Stimulated activated effector memory CD8-positive, alpha-beta T cell treated with anti-CD3 and anti-CD28 coated beads, Interleukin-12 subunit alpha, Interleukin-12 subunit beta, amount 100 ng/mL, for 72 hours (primary cell): ENCODE data around the gene GCDH.
A peak's percentile ranks its signal among the peaks of the same experiment; 100 is the strongest.

Experiments
- ATAC-seq: fragments of 150-1000 bp; cut with Tn5 transposase; 2 replicates; pipeline ENCODE4 v1.10.0; 2021
- DNase-seq, 2 donors: peaks; one replicate each; pipeline ENCODE4 v3.0.0; 2021 to 2022; ENCODE audit warnings: low spot score in 2 of 2
- H3K27ac Mint-ChIP-seq: one replicate; pipeline ENCODE4 v1.8.0; 2022; ENCODE audit warnings: mild to moderate bottlenecking, mixed read lengths
- H3K36me3 Mint-ChIP-seq: one replicate; pipeline ENCODE4 v1.8.0; 2022; ENCODE audit warnings: mild to moderate bottlenecking, mixed read lengths
- H3K4me1 Mint-ChIP-seq: one replicate; pipeline ENCODE4 v1.8.0; 2022; ENCODE audit warnings: mixed read lengths
- H3K4me3 Mint-ChIP-seq: one replicate; pipeline ENCODE4 v1.8.0; 2022; ENCODE audit warnings: mild to moderate bottlenecking, mixed read lengths
- H3K9me3 Mint-ChIP-seq: one replicate; pipeline ENCODE4 v1.8.0; 2022; ENCODE audit warnings: mixed read lengths

The GCDH gene

GRCh38 chr19:12938779-12939601 is 48.0 kb downstream of the GCDH start:
- peak overlapping the region; percentile 98 for H3K27ac Mint-ChIP-seq
- peaks cover 57% of the 10 kb centered on the region for H3K4me1 Mint-ChIP-seq
- DNase-seq: peak in 1 of 2 donors; percentile 69
- ATAC-seq: peak; percentile 3
- no peaks in the 10 kb centered on the region for H3K9me3 Mint-ChIP-seq
- peaks cover 61% of the 10 kb centered on the region for H3K36me3 Mint-ChIP-seq
- peak overlapping the region; percentile 96 for H3K4me3 Mint-ChIP-seq

GRCh38 chr19:12939975-12940423 is 49.0 kb downstream of the GCDH start:
- H3K4me3 Mint-ChIP-seq: peak overlapping the region; percentile 96
- H3K27ac Mint-ChIP-seq: peak overlapping the region; percentile 98
- no peak for ATAC-seq
- H3K36me3 Mint-ChIP-seq: peaks cover 71% of the 10 kb centered on the region
- H3K9me3 Mint-ChIP-seq: no peaks in the 10 kb centered on the region
- DNase-seq: no peak
- peaks cover 64% of the 10 kb centered on the region for H3K4me1 Mint-ChIP-seq

DNA sequence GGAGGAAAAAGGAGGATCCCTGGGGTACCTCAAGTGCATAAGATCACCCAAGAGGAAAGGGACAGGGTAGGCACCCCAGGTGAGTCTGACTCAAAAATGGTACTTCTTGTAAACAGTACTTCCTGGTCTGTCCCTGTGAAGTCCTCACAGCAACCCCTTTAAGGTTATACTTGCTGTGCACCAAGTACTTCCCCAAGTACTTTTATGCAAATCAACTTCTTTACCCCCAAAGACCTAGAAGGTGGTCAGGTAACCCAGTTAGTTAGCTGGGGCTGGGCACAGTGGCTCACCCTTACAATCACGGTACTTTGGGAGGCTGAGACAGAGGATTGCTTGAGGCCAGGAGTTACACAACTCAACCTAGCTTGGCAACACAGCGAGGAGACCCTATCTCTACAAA is 49.9 kb downstream of the GCDH start:
- Mint-ChIP-seq H3K4me3 (peak overlapping the region; percentile 96), H3K36me3 (peaks cover 80% of the 10 kb centered on the region), H3K9me3 (no peaks in the 10 kb centered on the region), H3K27ac (peak overlapping the region; percentile 98), H3K4me1 (peaks cover 72% of the 10 kb centered on the region)
- no peak for DNase-seq
- no peak for ATAC-seq

DNA sequence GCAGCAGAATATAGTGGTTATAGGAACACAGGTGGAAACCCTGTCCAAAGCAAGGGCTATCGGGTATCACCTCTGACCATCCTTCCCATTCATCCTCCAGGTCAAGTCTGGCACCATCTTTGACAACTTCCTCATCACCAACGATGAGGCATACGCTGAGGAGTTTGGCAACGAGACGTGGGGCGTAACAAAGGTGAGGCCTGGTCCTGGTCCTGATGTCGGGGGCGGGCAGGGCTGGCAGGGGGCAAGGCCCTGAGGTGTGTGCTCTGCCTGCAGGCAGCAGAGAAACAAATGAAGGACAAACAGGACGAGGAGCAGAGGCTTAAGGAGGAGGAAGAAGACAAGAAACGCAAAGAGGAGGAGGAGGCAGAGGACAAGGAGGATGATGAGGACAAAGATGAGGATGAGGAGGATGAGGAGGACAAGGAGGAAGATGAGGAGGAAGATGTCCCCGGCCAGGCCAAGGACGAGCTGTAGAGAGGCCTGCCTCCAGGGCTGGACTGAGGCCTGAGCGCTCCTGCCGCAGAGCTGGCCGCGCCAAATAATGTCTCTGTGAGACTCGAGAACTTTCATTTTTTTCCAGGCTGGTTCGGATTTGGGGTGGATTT is 52.6 kb downstream of the GCDH start:
- Mint-ChIP-seq H3K4me3 (peak overlapping the region; percentile 83), H3K9me3 (no peaks in the 10 kb centered on the region), H3K36me3 (peaks cover 100% of the 10 kb centered on the region), H3K4me1 (peaks cover 72% of the 10 kb centered on the region), H3K27ac (peak overlapping the region; percentile 98)
- ATAC-seq (no peak), DNase-seq (no peak)

- DNase-seq (no peak), ATAC-seq (no peak)
- H3K27ac Mint-ChIP-seq: peak overlapping the region; percentile 98
- H3K9me3 Mint-ChIP-seq: no peaks in the 10 kb centered on the region
- H3K4me1 Mint-ChIP-seq: peaks cover 73% of the 10 kb centered on the region
- peak overlapping the region; percentile 83 for H3K4me3 Mint-ChIP-seq
- H3K36me3 Mint-ChIP-seq: peaks cover 100% of the 10 kb centered on the region
Observed at GRCh38 chr19:12944104-12944674, 53.2 kb downstream of the GCDH start.

DNA sequence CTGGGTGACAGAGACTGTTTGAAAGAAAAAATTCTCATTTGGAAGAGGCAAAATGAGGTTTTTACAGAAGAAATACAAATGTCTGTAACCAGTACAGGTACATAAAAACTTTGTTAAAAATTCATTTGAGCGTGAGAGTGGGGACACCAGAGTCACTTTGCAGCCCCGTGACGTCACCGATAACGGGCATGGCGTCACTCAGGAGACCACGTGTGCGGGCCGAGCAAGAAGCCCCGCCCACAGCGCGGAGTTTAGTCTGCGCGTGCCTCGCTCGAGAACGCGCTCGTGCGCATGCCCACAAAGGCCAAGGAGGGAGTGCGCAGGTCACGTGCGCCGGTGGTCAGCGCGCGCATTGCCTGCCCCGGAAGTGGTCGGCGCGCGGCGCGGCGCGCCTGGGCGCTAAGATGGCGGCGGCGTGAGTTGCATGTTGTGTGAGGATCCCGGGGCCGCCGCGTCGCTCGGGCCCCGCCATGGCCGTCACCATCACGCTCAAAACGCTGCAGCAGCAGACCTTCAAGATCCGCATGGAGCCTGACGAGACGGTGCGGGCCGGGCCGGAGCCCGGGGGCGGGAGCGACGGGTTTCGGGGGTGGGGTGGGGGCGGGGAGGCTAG is 54.6 kb downstream of the GCDH start, which contains the start of gene RAD23A:
Gene RAD23A, plus strand, starts transcription at position 384 of the 613 bp plus-strand sequence. Its CDS starts 87 bp downstream, at position 471.
- Mint-ChIP-seq H3K9me3 (no peaks in the 10 kb centered on the region), H3K36me3 (peaks cover 100% of the 10 kb centered on the region), H3K4me1 (peaks cover 73% of the 10 kb centered on the region)

DNA sequence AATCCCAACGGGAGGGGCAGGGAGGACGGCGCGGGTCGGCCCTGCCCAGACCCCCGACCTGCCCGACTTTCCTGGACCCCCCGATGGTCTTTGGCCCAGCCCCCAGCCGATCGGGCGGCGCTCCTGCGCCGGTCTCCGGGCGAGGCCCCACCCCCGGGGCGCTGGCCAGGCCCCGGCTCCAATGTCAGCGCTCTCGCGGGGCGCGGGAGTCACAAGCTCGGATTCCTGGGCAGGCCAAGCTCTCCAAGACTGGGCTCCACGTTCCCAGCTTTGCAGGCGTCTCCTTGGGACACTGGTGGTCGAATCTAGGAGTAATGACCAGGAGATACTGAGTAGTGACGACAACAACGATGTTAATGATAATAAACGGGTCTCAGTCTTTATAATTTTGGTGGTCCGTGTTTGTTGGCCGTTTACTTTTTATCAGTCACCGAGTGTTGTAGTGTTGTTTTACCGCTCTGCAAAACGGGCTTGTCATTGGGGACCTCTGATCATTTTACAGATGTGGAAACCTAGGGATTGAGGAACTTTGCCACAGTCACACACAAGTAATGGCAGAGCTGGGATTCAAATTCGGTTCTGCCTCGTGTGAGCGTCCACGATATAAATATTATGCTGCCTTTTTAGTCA is 55.2 kb downstream of the GCDH start:
- peaks cover 100% of the 10 kb centered on the region for H3K36me3 Mint-ChIP-seq
- ATAC-seq (peak; percentile 73), DNase-seq (peak in 1 of 2 donors; percentile 74)
- H3K27ac Mint-ChIP-seq: peak overlapping the region; percentile 98
- no peaks in the 10 kb centered on the region for H3K9me3 Mint-ChIP-seq
- H3K4me1 Mint-ChIP-seq: peaks cover 71% of the 10 kb centered on the region
- H3K4me3 Mint-ChIP-seq: peak overlapping the region; percentile 83

More for the DNA sequence above, 54.6 kb downstream of the GCDH start, which contains the start of gene RAD23A:
- DNase-seq (peak; percentile 99), ATAC-seq (peak; percentile 85)
- Mint-ChIP-seq H3K27ac (peak within 1 kb of the TSS; percentile 98), H3K4me3 (peak within 1 kb of the TSS; percentile 83)

- Mint-ChIP-seq H3K36me3 (peaks cover 100% of the 10 kb centered on the region), H3K9me3 (no peaks in the 10 kb centered on the region), H3K4me1 (peaks cover 71% of the 10 kb centered on the region), H3K4me3 (peak overlapping the region; percentile 83), H3K27ac (peak overlapping the region; percentile 98)
- ATAC-seq (no peak), DNase-seq (no peak)
Observed at GRCh38 chr19:12946731-12947496, 56.0 kb downstream of the GCDH start.

- Mint-ChIP-seq H3K27ac (peak overlapping the region; percentile 60), H3K36me3 (peaks cover 100% of the 10 kb centered on the region), H3K4me3 (peak overlapping the region; percentile 83), H3K9me3 (no peaks in the 10 kb centered on the region), H3K4me1 (peaks cover 62% of the 10 kb centered on the region)
- DNase-seq: no peak
- no peak for ATAC-seq
Observed at GRCh38 chr19:12947702-12948611, 57.0 kb downstream of the GCDH start.

GRCh38 chr19:12948612-12949362 is 57.8 kb downstream of the GCDH start:
- Mint-ChIP-seq H3K9me3 (no peaks in the 10 kb centered on the region), H3K4me1 (peaks cover 57% of the 10 kb centered on the region), H3K36me3 (peaks cover 100% of the 10 kb centered on the region), H3K4me3 (no peak overlapping the region), H3K27ac (peak overlapping the region; percentile 60)
- DNase-seq: no peak
- ATAC-seq: no peak
